Measurements from ENCODE around the gene NPTX2. TPM values are rescaled to one million over a fixed set of nuclear protein-coding genes. Genes with fewer than 3 reads are reported as not detected.

The NPTX2 gene, protein sequence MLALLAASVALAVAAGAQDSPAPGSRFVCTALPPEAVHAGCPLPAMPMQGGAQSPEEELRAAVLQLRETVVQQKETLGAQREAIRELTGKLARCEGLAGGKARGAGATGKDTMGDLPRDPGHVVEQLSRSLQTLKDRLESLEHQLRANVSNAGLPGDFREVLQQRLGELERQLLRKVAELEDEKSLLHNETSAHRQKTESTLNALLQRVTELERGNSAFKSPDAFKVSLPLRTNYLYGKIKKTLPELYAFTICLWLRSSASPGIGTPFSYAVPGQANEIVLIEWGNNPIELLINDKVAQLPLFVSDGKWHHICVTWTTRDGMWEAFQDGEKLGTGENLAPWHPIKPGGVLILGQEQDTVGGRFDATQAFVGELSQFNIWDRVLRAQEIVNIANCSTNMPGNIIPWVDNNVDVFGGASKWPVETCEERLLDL
- total RNA-seq (2022; extraction: Qiagen RNA extraction; ENCODE audit: low read depth), result 0.06 to 0.09 TPM (median 0.07 TPM) in 5 replicates

DNA sequence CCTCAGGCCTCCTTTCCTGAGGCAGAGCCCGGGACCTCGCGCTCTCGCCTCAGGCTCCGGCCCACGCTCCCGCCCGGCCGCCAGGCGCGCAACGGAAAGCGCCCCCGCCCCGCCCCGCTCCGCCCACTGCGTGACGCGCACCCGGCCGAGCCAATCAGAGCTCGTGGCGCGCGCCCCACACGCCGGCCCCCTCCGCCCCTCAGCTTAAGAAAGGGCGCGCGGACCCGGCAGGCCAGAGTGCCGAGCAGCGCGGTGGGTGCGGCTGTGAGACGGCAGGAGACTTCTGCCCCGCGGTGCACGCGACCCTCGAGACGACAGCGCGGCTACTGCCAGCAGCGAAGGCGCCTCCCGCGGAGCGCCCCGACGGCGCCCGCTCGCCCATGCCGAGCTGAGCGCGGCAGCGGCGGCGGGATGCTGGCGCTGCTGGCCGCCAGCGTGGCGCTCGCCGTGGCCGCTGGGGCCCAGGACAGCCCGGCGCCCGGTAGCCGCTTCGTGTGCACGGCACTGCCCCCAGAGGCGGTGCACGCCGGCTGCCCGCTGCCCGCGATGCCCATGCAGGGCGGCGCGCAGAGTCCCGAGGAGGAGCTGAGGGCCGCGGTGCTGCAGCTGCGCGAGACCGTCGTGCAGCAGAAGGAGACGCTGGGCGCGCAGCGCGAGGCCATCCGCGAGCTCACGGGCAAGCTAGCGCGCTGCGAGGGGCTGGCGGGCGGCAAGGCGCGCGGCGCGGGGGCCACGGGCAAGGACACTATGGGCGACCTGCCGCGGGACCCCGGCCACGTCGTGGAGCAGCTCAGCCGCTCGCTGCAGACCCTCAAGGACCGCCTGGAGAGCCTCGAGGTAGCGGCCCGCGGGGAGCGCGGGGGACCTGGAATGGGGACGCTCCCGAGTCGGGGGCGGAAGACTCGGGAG, at the start of gene NPTX2:
Gene NPTX2 (plus strand): TSS at position 235 of the 909 bp plus-strand sequence. CDS start 177 bp downstream, at position 412.

Other genes starting within 250 kb of the NPTX2 start
- 55.5 to 57.5 TPM (median 56.3 TPM) in 5 replicates for gene BAIAP2L1, start 216.2 kb upstream of the NPTX2 start, total RNA-seq (2022; extraction: Qiagen RNA extraction; ENCODE audit: low read depth)

Data from A549 treated with RU486 at 1 μM for 4 hours (cell line).